HTERT RPE-1 (cell line): ENCODE data around the gene MOB2.

Source experiments
- in situ Hi-C: fragments of 300-500 bp; cut with MboI; formaldehyde crosslinking; loops from 4 replicates; pipeline ENCODE4 v1.14.3; 2020; ENCODE audit warnings: low sequenced_read_pairs

Gene MOB2

GRCh38 chr11:1459764-1460395, 26.7 kb downstream of the MOB2 start:
- in situ Hi-C loops: no loop called here

- in situ Hi-C loops: no loop called here
Measured at GRCh38 chr11:1459219-1459575, 27.4 kb downstream of the MOB2 start.

GRCh38 chr11:1458340-1459218, 28.0 kb downstream of the MOB2 start:
- in situ Hi-C loops: no loop called here

- in situ Hi-C loops: no loop called here
Measured at GRCh38 chr11:1457856-1458255, 28.7 kb downstream of the MOB2 start.

GRCh38 chr11:1457326-1457680, 29.3 kb downstream of the MOB2 start:
- in situ Hi-C loops: no loop called here

GRCh38 chr11:1456596-1457325, 29.8 kb downstream of the MOB2 start:
- in situ Hi-C loops: no loop called here

GRCh38 chr11:1456176-1456575, 30.4 kb downstream of the MOB2 start:
- in situ Hi-C loops: no loop called here

- in situ Hi-C loops: no loop called here
Measured at GRCh38 chr11:1455763-1456060, 30.9 kb downstream of the MOB2 start.

GRCh38 chr11:1455032-1455762, 31.4 kb downstream of the MOB2 start:
- in situ Hi-C loops: no loop called here

GRCh38 chr11:1454576-1454975, 32.0 kb downstream of the MOB2 start:
- in situ Hi-C loops: no loop called here

GRCh38 chr11:1453611-1454034, 33.0 kb downstream of the MOB2 start:
- in situ Hi-C loops: no loop called here

- in situ Hi-C loops: no loop called here
Measured at GRCh38 chr11:1452744-1453143, 33.8 kb downstream of the MOB2 start.

- in situ Hi-C loops: no loop called here
Measured at GRCh38 chr11:1451781-1452470, 34.7 kb downstream of the MOB2 start.

GRCh38 chr11:1450949-1451710, 35.4 kb downstream of the MOB2 start:
- in situ Hi-C loops: no loop called here

GRCh38 chr11:1450344-1450875, 36.2 kb downstream of the MOB2 start:
- in situ Hi-C loops: no loop called here

- in situ Hi-C loops: no loop called here
Measured at GRCh38 chr11:1449490-1450243, 36.9 kb downstream of the MOB2 start.

GRCh38 chr11:1448882-1449281, 37.7 kb downstream of the MOB2 start:
- in situ Hi-C loops: no loop called here

GRCh38 chr11:1447845-1448825, 38.4 kb downstream of the MOB2 start:
- in situ Hi-C loops: no loop called here
